Parathyroid adenoma (tissue), 2 donors: ENCODE results near the gene ALPL.

Experiments
- H2AFZ ChIP-seq: fragments of 300-600 bp; sonication (generic); one replicate; pipeline ENCODE4 v1.7.0; 2017; ENCODE audit warnings: antibody characterized with exemption, mild to moderate bottlenecking
- H3K27ac ChIP-seq: fragments of 300-600 bp; sonication (generic); one replicate; pipeline ENCODE4 v1.7.0; 2017
- H3K27me3 ChIP-seq: fragments of 300-600 bp; sonication (generic); one replicate; pipeline ENCODE4 v1.7.0; 2017; ENCODE audit warnings: low read length; ENCODE audit not compliant: control insufficient read depth, insufficient read depth
- H3K36me3 ChIP-seq: fragments of 300-600 bp; sonication (generic); one replicate; pipeline ENCODE4 v1.7.0; 2017; ENCODE audit warnings: low read length; ENCODE audit not compliant: control insufficient read depth, insufficient read depth
- H3K4me1 ChIP-seq: fragments of 300-600 bp; sonication (generic); one replicate; pipeline ENCODE4 v1.7.0; 2017; ENCODE audit warnings: control low read depth
- H3K4me2 ChIP-seq: fragments of 300-600 bp; sonication (generic); one replicate; pipeline ENCODE4 v1.7.0; 2017; ENCODE audit warnings: low read length
- H3K4me3 ChIP-seq: fragments of 300-600 bp; sonication (generic); one replicate; pipeline ENCODE4 v1.7.0; 2017; ENCODE audit warnings: low read depth, low read length
- H3K79me2 ChIP-seq: fragments of 300-600 bp; sonication (generic); one replicate; pipeline ENCODE4 v1.7.0; 2017; ENCODE audit warnings: control low read depth
- H3K9ac ChIP-seq: fragments of 300-600 bp; sonication (generic); one replicate; pipeline ENCODE4 v1.7.0; 2017; ENCODE audit warnings: mild to moderate bottlenecking
- H3K9me3 ChIP-seq: fragments of 300-600 bp; sonication (generic); one replicate; pipeline ENCODE4 v1.7.0; 2017; ENCODE audit warnings: low read length; ENCODE audit not compliant: control insufficient read depth
- CTCF ChIP-seq: fragments of 300-600 bp; sonication (generic); IDR thresholded peaks from one replicate; pipeline ENCODE4 v1.7.0; 2017; ENCODE audit warnings: antibody characterized with exemption, mild to moderate bottlenecking
- donor health status: primary hyperparathyroidism.

ALPL gene

GRCh38 chr1:21552715-21553114 is 43.5 kb downstream of the ALPL start:
- H3K27me3 ChIP-seq, result no peaks in the 10 kb centered on the region
- H3K79me2 ChIP-seq, result no peaks in the 10 kb centered on the region
- no peak overlapping the region for H3K4me3 ChIP-seq
- H3K9me3 ChIP-seq, result no peaks in the 10 kb centered on the region
- H2AFZ ChIP-seq, result no peak overlapping the region
- H3K4me2 ChIP-seq, result no peak overlapping the region
- no peaks in the 10 kb centered on the region for H3K36me3 ChIP-seq
- no peak overlapping the region for H3K9ac ChIP-seq
- H3K27ac ChIP-seq, result no peak overlapping the region
- TF ChIP-seq CTCF, result no peak
- H3K4me1 ChIP-seq, result no peaks in the 10 kb centered on the region

- H3K4me3 ChIP-seq, result no peak overlapping the region
- H3K27me3 ChIP-seq, result no peaks in the 10 kb centered on the region
- no peaks in the 10 kb centered on the region for H3K36me3 ChIP-seq
- H3K27ac ChIP-seq, result no peak overlapping the region
- H3K4me2 ChIP-seq, result no peak overlapping the region
- no peak for TF ChIP-seq CTCF
- H3K4me1 ChIP-seq, result no peaks in the 10 kb centered on the region
- H2AFZ ChIP-seq, result no peak overlapping the region
- no peaks in the 10 kb centered on the region for H3K79me2 ChIP-seq
- no peak overlapping the region for H3K9ac ChIP-seq
- H3K9me3 ChIP-seq, result no peaks in the 10 kb centered on the region
Observed at GRCh38 chr1:21553116-21553926, 44.1 kb downstream of the ALPL start.

- Histone ChIP-seq H3K9me3 (no peaks in the 10 kb centered on the region), H3K9ac (no peak overlapping the region), H3K27me3 (no peaks in the 10 kb centered on the region), H3K79me2 (no peaks in the 10 kb centered on the region), H3K4me3 (no peak overlapping the region), H3K27ac (no peak overlapping the region), H3K4me1 (no peaks in the 10 kb centered on the region), H3K4me2 (no peak overlapping the region), H3K36me3 (no peaks in the 10 kb centered on the region), H2AFZ (no peak overlapping the region)
- TF ChIP-seq CTCF, result no peak
Observed at GRCh38 chr1:21559788-21560567, 50.8 kb downstream of the ALPL start.

- no peak for TF ChIP-seq CTCF
- Histone ChIP-seq H3K4me2 (no peak overlapping the region), H3K4me3 (no peak overlapping the region), H3K36me3 (no peaks in the 10 kb centered on the region), H3K27me3 (no peaks in the 10 kb centered on the region), H3K9me3 (no peaks in the 10 kb centered on the region), H2AFZ (no peak overlapping the region), H3K27ac (no peak overlapping the region), H3K79me2 (no peaks in the 10 kb centered on the region), H3K9ac (no peak overlapping the region), H3K4me1 (no peaks in the 10 kb centered on the region)
Observed at GRCh38 chr1:21560916-21561638, 51.9 kb downstream of the ALPL start.
